NCI-H187 treated with DMSO at 0.1 percent for 48 hours (cell line): ENCODE data around the gene KCNIP1.

Experiments
- DNase-seq: peaks from one replicate; lab custom pipeline; 2025; lab: John Stamatoyannopoulos, UW

The KCNIP1 gene

GRCh38 chr5:170483701-170484458 lies 19.9 kb upstream of the KCNIP1 start:
- DNase-seq = no peak

- no peak for DNase-seq
Observed at GRCh38 chr5:170484459-170484831, 19.4 kb upstream of the KCNIP1 start.

- no peak for DNase-seq
Observed at GRCh38 chr5:170484847-170485615, 18.8 kb upstream of the KCNIP1 start.

- no peak for DNase-seq
Observed at GRCh38 chr5:170485616-170485911, 18.3 kb upstream of the KCNIP1 start.

GRCh38 chr5:170486371-170486770 lies 17.4 kb upstream of the KCNIP1 start:
- DNase-seq = no peak

GRCh38 chr5:170488570-170488969 lies 15.2 kb upstream of the KCNIP1 start:
- no peak for DNase-seq

GRCh38 chr5:170489199-170489598 lies 14.6 kb upstream of the KCNIP1 start:
- DNase-seq = no peak

GRCh38 chr5:170490381-170490780 lies 13.4 kb upstream of the KCNIP1 start:
- no peak for DNase-seq

GRCh38 chr5:170491479-170491878 lies 12.3 kb upstream of the KCNIP1 start:
- DNase-seq = no peak

- DNase-seq = no peak
Observed at GRCh38 chr5:170493028-170493820, 10.6 kb upstream of the KCNIP1 start.

- no peak for DNase-seq
Observed at GRCh38 chr5:170494041-170494440, 9.8 kb upstream of the KCNIP1 start.

- DNase-seq = no peak
Observed at GRCh38 chr5:170495825-170496661, 7.8 kb upstream of the KCNIP1 start.

- DNase-seq = no peak
Observed at GRCh38 chr5:170496662-170497028, 7.2 kb upstream of the KCNIP1 start.

GRCh38 chr5:170497311-170498038 lies 6.3 kb upstream of the KCNIP1 start:
- no peak for DNase-seq

GRCh38 chr5:170498811-170499351 lies 4.9 kb upstream of the KCNIP1 start:
- DNase-seq = no peak

GRCh38 chr5:170499621-170500020 lies 4.2 kb upstream of the KCNIP1 start:
- DNase-seq = no peak

- no peak for DNase-seq
Observed at GRCh38 chr5:170501361-170501760, 2.5 kb upstream of the KCNIP1 start.

GRCh38 chr5:170501931-170502330 lies 1.9 kb upstream of the KCNIP1 start:
- DNase-seq = no peak

GRCh38 chr5:170504616-170505266 lies 921 bp downstream of the KCNIP1 start:
- no peak for DNase-seq

GRCh38 chr5:170508036-170508435 lies 4.2 kb downstream of the KCNIP1 start:
- no peak for DNase-seq
